ENCODE data around the gene CYP26A1. TPM values are rescaled to one million over a fixed set of nuclear protein-coding genes. Genes with fewer than 3 reads are reported as not detected.

Gene CYP26A1
- total RNA-seq, 4 donors from 2014 or later = not detected

DNA sequence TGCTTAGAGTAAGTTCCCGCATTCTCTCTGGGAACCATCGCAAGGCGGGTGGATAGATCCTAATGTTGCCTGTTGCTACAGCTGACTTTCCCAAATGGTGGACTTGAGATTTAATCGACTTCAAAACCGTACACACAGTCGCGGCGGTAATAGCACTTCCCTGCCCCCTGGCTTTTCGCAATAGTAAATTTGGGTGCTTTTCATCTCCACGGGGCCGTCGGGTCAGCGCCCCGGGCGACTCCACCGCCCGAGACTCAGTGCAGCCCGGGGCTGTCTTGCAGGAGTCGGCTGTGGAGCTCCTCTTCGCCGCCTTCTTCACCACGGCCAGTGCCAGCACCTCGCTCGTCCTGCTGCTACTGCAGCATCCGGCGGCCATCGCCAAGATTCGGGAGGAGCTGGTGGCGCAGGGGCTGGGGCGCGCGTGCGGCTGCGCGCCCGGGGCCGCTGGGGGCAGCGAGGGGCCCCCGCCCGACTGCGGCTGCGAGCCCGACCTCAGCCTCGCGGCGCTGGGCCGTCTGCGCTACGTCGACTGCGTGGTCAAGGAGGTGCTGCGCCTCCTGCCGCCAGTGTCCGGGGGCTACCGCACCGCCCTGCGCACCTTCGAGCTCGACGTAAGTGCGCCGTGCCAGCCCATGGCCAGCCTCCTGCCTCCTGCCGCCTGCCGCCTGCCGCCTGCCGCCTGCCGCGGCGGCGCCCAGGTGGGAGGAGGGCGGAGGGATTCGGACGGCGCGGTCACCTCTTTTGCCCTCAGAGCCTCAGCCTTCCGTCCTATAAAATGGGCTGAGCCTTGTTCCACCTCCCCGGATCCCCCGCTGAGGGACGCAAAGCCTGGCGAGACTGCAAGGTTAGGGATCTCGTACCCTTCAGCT lies 7.8 kb upstream of the CYP26A1 start:
- no peak for DNase-seq (ENCODE audit: low spot score in 2 of 2)
- Histone ChIP-seq H3K9me3 (no peaks in the 10 kb centered on the region), H3K4me1 (peaks cover 0 to 43% (median 14%) of the 10 kb centered on the region in 4 donors), H3K27ac (no peak overlapping the region), H3K27me3 (peaks cover 0 to 95% of the 10 kb centered on the region in 2 donors), H3K36me3 (no peaks in the 10 kb centered on the region), H3K4me3 (no peak overlapping the region)
- 12 to 13% methylated on average over 60 to 68 of the region's 81 CpGs for WGBS, 2 donors
- TF ChIP-seq POLR2A (IDR thresholded peaks at IDR 0.05) = no peak
- TF ChIP-seq, protein P1, sequence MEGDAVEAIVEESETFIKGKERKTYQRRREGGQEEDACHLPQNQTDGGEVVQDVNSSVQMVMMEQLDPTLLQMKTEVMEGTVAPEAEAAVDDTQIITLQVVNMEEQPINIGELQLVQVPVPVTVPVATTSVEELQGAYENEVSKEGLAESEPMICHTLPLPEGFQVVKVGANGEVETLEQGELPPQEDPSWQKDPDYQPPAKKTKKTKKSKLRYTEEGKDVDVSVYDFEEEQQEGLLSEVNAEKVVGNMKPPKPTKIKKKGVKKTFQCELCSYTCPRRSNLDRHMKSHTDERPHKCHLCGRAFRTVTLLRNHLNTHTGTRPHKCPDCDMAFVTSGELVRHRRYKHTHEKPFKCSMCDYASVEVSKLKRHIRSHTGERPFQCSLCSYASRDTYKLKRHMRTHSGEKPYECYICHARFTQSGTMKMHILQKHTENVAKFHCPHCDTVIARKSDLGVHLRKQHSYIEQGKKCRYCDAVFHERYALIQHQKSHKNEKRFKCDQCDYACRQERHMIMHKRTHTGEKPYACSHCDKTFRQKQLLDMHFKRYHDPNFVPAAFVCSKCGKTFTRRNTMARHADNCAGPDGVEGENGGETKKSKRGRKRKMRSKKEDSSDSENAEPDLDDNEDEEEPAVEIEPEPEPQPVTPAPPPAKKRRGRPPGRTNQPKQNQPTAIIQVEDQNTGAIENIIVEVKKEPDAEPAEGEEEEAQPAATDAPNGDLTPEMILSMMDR (IDR thresholded peaks at IDR 0.05) = no peak
- no peak for TF ChIP-seq EP300 (IDR thresholded peaks at IDR 0.05)

DNA sequence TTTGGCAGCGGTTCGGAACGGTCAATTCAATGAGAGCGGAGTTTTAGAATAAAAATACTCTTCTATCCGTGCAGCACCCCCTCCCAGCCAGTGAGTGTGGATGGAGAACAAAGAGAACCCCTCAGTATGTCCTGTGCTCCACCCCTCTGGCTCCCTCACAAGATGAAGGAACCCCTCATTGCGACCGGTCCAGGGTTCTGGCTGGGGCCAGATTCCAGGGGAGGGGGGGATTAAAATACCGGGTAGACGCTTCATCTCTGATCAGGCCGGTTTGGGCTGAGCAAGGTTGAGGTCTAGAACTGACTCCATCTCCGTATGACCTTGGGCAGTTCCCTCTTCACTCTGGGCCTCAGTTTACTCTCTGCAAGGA lies 7.2 kb upstream of the CYP26A1 start:
- H3K27ac ChIP-seq = no peak overlapping the region
- H3K4me3 ChIP-seq = no peak overlapping the region
- DNase-seq (ENCODE audit: low spot score in 2 of 2) = no peak
- 35 to 40% methylated on average over 11 of the region's 11 CpGs for WGBS, 2 donors
- TF ChIP-seq, protein P1 (IDR thresholded peaks at IDR 0.05) = no peak
- TF ChIP-seq POLR2A (IDR thresholded peaks at IDR 0.05) = no peak
- TF ChIP-seq EP300 (IDR thresholded peaks at IDR 0.05) = no peak
- H3K4me1 ChIP-seq = peaks cover 0 to 40% (median 14%) of the 10 kb centered on the region in 4 donors
- H3K9me3 ChIP-seq = no peaks in the 10 kb centered on the region
- H3K27me3 ChIP-seq = peaks cover 0 to 95% of the 10 kb centered on the region in 2 donors
- H3K36me3 ChIP-seq = no peaks in the 10 kb centered on the region

DNA sequence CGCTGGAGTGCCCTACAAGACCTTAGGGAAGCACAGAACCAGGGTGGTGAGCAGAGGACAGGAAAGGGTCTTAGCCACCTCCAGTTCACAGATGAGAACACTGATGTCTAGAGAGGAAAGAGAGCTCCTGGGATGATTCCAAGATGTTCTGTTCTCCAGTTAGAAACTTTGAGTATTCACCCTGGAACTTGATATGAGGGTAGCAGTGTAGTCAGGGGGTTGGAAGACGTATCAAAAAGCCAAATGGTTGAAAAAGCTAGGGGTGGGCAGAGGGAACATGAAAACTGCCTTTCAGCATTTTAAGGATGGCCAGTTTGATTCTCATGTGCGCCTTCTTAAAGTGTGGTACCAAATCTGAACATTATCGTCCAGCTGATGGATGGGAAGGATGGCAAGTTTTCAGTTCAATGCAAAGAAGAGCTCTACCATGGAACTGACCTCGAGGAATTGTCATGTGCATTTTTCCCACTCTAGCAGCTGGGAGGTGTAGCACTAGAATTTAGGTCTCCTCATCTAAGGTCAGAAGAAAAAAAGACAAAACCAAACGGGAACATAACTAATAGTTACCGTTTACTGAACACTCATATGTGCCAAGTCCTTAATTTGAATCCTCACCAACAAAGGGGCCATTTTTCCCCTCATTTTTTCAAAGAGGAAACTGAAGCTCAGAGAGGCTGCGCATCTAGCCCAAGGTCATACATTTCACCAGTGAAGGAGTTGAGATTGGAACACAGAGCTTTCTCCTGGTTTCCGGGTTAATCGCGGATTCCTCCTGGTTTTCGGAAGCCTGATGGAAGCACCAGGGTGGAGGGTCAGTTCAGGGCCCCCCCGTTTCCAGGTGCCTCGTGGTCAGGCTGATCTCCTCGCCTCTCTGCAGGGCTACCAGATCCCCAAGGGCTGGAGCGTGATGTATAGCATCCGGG lies 6.0 kb upstream of the CYP26A1 start:
- TF ChIP-seq, protein P1 (IDR thresholded peaks at IDR 0.05) = no peak
- H3K9me3 ChIP-seq = no peaks in the 10 kb centered on the region
- H3K27ac ChIP-seq = no peak overlapping the region
- no peak overlapping the region for H3K4me3 ChIP-seq
- no peak for DNase-seq (ENCODE audit: low spot score in 2 of 2)
- no peaks in the 10 kb centered on the region for H3K36me3 ChIP-seq
- 17 to 27% methylated on average over 16 to 17 of the region's 17 CpGs for WGBS, 2 donors
- H3K27me3 ChIP-seq = peaks cover 0 to 95% of the 10 kb centered on the region in 2 donors
- H3K4me1 ChIP-seq = peaks cover 0 to 40% (median 11%) of the 10 kb centered on the region in 4 donors

DNA sequence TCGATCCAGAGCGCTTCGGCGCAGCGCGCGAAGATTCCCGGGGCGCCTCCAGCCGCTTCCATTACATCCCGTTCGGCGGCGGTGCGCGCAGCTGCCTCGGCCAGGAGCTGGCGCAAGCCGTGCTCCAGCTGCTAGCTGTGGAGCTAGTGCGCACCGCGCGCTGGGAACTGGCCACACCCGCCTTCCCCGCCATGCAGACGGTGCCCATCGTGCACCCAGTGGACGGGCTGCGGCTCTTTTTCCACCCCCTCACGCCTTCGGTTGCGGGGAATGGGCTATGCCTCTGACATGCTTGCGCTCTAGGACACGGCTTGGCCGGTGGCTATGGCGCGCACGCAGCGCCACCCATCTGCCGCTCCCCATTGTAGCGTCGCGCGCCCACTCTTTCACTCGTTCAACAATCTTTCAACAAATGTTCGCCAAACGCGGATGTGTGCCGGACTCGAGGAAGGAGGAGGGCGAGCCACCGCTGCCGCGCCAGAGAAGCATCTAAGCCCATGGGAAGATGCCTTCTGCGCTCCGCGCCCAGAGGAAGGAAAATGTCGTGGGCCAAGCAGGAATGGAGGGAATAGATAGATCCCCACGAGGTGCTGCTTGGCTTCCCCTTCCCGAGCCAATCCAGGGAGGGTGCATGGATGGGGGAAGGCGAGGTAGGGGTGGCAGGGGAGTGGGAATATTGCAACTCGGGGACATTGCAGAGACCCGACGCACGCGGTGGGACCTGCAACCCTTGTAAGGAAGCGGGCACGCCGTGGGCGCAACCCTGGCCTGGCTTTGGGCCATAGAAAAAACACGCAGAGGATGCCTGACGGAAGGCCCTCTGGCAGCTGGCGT lies 5.1 kb upstream of the CYP26A1 start:
- no peak overlapping the region for H3K27ac ChIP-seq
- H3K4me3 ChIP-seq = no peak overlapping the region
- peaks cover 0 to 42% (median 18%) of the 10 kb centered on the region in 4 donors for H3K4me1 ChIP-seq
- H3K9me3 ChIP-seq = no peaks in the 10 kb centered on the region
- TF ChIP-seq POLR2A (IDR thresholded peaks at IDR 0.05) (no peak), EP300 (IDR thresholded peaks at IDR 0.05) (no peak)
- TF ChIP-seq, protein P1 (IDR thresholded peaks at IDR 0.05) = no peak
- no peak for DNase-seq (ENCODE audit: low spot score in 2 of 2)
- peaks cover 0 to 95% of the 10 kb centered on the region in 2 donors for H3K27me3 ChIP-seq
- 8% methylated on average over 44 to 49 of the region's 73 CpGs for WGBS, 2 donors
- no peaks in the 10 kb centered on the region for H3K36me3 ChIP-seq

Measured in tibial nerve (tissue), 4 donors.